ENCODE measurements around the gene CABLES2. TPM values are rescaled to one million over a fixed set of nuclear protein-coding genes. Genes with fewer than 3 reads are reported as not detected.

Gene CABLES2
- total and polyA plus RNA-seq, 9 of the 15 experiments (the other 6 are each of a cell fraction or from before 2014, with no cell fraction given) = 0.46 to 4.2 (median 1.6) TPM

DNA sequence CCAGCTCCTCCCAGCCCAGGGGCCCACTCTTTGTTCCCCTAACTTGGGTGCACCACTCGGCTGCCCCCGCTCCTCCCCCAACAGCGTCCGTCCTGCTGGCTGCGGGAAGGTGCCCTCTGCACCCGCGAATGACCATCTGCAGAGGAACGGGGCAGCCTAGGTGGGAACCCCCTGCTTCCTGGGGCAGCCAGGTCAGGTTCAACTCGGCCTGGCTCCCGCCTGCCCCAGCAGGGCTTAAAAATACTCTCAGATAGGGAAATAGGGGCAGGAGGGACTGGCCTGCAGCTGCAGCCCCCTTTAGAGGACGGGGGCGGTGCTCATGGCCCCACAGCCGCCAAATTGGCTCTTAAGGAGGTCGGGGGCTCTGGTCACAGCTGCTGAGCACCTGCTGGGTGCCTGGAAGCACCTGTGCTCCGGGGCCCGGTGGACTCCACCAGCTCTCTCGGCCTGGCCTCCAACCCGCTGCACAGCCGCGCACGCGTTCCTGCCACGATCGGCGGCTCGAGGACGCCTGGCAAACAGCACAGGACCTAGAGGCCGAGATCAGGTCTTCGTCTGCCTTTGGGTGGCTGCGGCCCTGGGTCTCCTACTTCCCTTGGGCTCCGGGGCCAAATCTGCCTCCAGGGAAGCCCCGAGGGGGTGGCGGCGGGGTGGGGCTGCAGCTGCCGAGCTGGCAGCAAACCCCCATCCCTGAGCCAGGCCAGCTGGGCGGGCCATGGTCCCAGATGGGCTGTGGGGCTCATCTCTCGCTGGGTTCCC is 39.3 kb downstream of the CABLES2 start (continued):
- TF ChIP-seq, protein P1, sequence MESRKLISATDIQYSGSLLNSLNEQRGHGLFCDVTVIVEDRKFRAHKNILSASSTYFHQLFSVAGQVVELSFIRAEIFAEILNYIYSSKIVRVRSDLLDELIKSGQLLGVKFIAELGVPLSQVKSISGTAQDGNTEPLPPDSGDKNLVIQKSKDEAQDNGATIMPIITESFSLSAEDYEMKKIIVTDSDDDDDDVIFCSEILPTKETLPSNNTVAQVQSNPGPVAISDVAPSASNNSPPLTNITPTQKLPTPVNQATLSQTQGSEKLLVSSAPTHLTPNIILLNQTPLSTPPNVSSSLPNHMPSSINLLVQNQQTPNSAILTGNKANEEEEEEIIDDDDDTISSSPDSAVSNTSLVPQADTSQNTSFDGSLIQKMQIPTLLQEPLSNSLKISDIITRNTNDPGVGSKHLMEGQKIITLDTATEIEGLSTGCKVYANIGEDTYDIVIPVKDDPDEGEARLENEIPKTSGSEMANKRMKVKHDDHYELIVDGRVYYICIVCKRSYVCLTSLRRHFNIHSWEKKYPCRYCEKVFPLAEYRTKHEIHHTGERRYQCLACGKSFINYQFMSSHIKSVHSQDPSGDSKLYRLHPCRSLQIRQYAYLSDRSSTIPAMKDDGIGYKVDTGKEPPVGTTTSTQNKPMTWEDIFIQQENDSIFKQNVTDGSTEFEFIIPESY (CRISPR knock-in tag; IDR thresholded peaks at IDR 0.05) = peak; percentile 98
- TF ChIP-seq, protein P2, sequence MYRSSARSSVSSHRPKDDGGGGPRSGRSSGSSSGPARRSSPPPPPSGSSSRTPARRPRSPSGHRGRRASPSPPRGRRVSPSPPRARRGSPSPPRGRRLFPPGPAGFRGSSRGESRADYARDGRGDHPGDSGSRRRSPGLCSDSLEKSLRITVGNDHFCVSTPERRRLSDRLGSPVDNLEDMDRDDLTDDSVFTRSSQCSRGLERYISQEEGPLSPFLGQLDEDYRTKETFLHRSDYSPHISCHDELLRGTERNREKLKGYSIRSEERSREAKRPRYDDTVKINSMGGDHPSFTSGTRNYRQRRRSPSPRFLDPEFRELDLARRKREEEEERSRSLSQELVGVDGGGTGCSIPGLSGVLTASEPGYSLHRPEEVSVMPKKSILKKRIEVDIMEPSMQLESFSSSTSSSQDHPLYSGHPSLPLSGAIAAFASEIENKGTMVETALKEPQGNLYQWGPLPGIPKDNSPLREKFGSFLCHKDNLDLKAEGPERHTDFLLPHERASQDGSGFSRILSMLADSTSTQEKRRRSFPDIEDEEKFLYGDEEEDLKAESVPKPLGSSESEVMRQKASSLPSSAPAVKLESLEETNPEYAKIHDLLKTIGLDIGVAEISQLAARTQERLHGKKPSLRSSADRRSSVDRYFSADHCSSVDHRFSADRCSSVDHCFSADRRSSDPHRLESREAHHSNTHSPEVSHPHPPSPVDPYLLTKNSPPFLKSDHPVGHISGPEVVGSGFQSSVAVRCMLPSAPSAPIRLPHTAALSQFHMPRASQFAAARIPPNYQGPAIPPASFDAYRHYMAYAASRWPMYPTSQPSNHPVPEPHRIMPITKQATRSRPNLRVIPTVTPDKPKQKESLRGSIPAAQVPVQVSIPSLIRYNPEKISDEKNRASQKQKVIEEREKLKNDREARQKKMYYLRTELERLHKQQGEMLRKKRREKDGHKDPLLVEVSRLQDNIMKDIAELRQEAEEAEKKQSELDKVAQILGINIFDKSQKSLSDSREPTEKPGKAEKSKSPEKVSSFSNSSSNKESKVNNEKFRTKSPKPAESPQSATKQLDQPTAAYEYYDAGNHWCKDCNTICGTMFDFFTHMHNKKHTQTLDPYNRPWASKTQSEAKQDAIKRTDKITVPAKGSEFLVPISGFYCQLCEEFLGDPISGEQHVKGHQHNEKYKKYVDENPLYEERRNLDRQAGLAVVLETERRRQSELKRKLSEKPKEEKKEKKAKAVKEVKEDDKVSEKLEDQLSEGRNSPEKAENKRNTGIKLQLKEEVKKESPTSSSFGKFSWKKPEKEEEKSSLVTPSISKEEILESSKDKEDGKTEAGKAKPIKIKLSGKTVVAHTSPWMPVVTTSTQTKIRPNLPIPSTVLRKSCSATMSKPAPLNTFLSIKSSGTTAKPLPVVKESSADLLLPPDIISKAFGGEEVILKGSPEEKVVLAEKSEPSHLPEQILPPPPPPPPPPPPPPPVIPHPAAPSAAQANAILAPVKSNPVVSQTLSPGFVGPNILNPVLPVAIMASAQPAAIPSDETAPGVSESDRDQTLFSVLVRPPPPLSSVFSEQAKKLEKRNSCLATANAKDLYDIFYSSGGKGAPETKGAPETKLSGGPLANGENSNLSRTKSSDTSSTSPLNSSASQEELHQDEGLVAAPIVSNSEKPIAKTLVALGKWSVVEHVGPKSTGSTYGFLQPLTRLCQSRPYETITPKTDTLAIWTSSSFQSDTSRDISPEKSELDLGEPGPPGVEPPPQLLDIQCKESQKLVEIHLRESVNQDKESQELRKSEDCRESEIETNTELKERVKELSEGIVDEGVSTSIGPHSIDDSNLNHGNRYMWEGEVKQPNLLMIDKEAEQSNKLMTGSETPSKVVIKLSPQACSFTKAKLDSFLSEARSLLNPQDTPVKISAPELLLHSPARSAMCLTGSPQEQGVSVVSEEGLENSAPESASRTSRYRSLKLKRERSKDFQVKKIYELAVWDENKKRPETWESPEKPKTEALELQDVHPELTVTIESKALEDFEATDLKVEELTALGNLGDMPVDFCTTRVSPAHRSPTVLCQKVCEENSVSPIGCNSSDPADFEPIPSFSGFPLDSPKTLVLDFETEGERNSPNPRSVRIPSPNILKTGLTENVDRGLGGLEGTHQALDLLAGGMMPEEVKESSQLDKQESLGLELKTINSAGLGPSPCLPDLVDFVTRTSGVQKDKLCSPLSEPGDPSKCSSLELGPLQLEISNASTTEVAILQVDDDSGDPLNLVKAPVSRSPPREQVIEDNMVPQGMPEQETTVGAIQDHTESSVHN (IDR thresholded peaks at IDR 0.05; ENCODE audit: borderline replicate concordance in 1 of 2, low read depth in 1 of 2) = no peak
- TF ChIP-seq SP2 (IDR thresholded peaks at IDR 0.05; ENCODE audit: extremely low read depth, low read depth, low read length, poor library complexity, severe bottlenecking) = no peak
- TF ChIP-seq PCBP1 (IDR thresholded peaks at IDR 0.05; ENCODE audit: low read depth, low read length, poor library complexity, severe bottlenecking) = peak; percentile 27
- peak; percentile 43; the same call in 1 of the 2 replicates for TF ChIP-seq HNRNPL (IDR thresholded peaks at IDR 0.05; ENCODE audit: low read depth, low read length)
- peak; percentile 45; the same call in 1 of the 2 replicates for TF ChIP-seq ZFX (CRISPR knock-in tag; IDR thresholded peaks at IDR 0.05)
- TF ChIP-seq ZNF12 (CRISPR knock-in tag; IDR thresholded peaks at IDR 0.05) = peak; percentile 39; the same call in 1 of the 2 replicates
- no peak for TF ChIP-seq TEAD4 (IDR thresholded peaks at IDR 0.05; ENCODE audit: low read length)
- no peak for TF ChIP-seq TEAD4 (CRISPR knock-in tag; IDR thresholded peaks at IDR 0.05; ENCODE audit: borderline replicate concordance)
- TF ChIP-seq, protein P3, sequence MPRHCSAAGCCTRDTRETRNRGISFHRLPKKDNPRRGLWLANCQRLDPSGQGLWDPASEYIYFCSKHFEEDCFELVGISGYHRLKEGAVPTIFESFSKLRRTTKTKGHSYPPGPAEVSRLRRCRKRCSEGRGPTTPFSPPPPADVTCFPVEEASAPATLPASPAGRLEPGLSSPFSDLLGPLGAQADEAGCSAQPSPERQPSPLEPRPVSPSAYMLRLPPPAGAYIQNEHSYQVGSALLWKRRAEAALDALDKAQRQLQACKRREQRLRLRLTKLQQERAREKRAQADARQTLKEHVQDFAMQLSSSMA (CRISPR knock-in tag; IDR thresholded peaks at IDR 0.05) = no peak
- peak; percentile 10 for TF ChIP-seq FIP1L1 (IDR thresholded peaks at IDR 0.05; ENCODE audit: low read depth, low read length, poor library complexity, severe bottlenecking)
- TF ChIP-seq TAF1 (IDR thresholded peaks at IDR 0.05; ENCODE audit: control insufficient read depth, extremely low read depth, insufficient read depth, low read length, severe bottlenecking) = no peak
- peak; percentile 49 to 62 for TF ChIP-seq NRF1 (conservative IDR thresholded peaks at IDR 0.05 in 1 of 2, IDR thresholded peaks at IDR 0.05 in 1 of 2)
- TF ChIP-seq SMARCE1 (IDR thresholded peaks at IDR 0.05) = no peak

All from K562 (cell line).